ENCODE results near the gene MPLKIP. TPM values are rescaled to one million over a fixed set of nuclear protein-coding genes. Genes with fewer than 3 reads are reported as not detected.

MPLKIP gene
- total RNA-seq, 4 donors from 2014 or later, result 18.7 to 45.8 (median 32.0) TPM

DNA sequence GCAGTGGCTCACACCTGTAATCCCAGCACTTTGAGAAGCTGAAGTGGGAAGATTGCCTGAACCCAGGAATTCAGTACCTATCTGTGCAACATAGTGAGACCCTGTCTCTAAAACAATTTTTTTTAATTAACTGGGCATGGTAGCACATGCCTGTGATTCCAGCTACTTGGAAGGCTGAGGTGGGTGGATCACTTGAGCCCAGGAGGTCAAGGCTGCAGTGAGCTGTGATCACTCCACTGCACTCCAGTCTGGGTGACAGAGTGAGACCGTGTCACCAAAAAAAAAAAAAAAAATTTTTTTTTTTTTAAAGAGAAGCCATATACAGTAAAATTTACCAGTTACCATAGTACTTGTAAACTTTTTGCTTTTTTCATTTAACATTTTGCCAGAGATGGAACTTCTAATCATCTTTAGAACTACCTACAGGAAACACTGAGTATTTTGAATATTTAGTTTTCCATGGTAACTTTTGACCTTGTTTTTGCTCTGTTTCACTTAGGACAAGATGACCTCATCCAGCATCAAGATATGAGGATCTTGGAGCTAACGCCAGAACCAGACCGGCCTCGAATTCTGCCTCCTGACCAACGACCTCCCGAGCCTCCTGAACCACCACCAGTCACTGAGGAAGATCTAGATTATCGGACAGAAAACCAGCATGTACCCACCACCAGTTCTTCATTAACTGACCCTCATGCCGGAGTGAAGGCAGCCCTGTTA is 40.6 kb downstream of the MPLKIP start:
- Histone ChIP-seq H3K27me3 (no peaks in the 10 kb centered on the region), H3K9me3 (no peaks in the 10 kb centered on the region)
- 91% methylated on average over 8 of the region's 8 CpGs for WGBS

DNA sequence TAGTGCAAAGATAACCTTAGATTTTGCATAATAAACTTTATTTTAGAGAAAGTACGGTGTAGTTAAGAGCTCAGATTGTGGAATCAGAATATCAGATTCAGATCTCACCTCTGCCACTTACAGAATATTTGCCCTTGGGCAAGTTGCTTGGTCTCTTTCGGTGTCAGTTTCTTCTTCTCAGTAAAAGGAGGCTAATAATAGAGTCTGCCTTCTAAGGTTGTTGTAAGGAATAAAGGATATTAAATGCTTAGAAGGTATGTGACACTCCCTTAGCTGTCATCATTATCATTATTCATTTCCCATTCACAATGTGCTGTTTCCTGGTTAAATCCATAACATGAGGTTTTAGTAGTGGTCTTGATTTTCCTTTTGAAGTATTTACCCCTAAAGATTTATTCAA is 42.2 kb downstream of the MPLKIP start:
- no peaks in the 10 kb centered on the region for H3K9me3 ChIP-seq
- 78% methylated on average over 2 of the region's 2 CpGs for WGBS
- peaks cover 0 to 39% (median 33%) of the 10 kb centered on the region in 4 donors for H3K4me1 ChIP-seq
- intact Hi-C loops (cut with DNase I), result no loop called here
- peaks cover 33 to 75% (median 46%) of the 10 kb centered on the region in 4 donors for H3K36me3 ChIP-seq
- no peak for DNase-seq (ENCODE audit: extremely low spot score)
- no peak for TF ChIP-seq POLR2A (IDR thresholded peaks at IDR 0.05; ENCODE audit: low read depth)
- no peak for TF ChIP-seq EP300 (IDR thresholded peaks at IDR 0.05)
- no peak for TF ChIP-seq POLR2AphosphoS5 (IDR thresholded peaks at IDR 0.05)
- TF ChIP-seq, protein P1, sequence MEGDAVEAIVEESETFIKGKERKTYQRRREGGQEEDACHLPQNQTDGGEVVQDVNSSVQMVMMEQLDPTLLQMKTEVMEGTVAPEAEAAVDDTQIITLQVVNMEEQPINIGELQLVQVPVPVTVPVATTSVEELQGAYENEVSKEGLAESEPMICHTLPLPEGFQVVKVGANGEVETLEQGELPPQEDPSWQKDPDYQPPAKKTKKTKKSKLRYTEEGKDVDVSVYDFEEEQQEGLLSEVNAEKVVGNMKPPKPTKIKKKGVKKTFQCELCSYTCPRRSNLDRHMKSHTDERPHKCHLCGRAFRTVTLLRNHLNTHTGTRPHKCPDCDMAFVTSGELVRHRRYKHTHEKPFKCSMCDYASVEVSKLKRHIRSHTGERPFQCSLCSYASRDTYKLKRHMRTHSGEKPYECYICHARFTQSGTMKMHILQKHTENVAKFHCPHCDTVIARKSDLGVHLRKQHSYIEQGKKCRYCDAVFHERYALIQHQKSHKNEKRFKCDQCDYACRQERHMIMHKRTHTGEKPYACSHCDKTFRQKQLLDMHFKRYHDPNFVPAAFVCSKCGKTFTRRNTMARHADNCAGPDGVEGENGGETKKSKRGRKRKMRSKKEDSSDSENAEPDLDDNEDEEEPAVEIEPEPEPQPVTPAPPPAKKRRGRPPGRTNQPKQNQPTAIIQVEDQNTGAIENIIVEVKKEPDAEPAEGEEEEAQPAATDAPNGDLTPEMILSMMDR (IDR thresholded peaks at IDR 0.05), result no peak
- H3K27me3 ChIP-seq, result no peaks in the 10 kb centered on the region
- H3K4me3 ChIP-seq, result no peak overlapping the region
- peak overlapping the region in 2 of 4 donors; percentile 29 to 55 for H3K27ac ChIP-seq (replicated peaks in 1 of 4)

More for the DNA sequence above, 40.6 kb downstream of the MPLKIP start:
- Histone ChIP-seq H3K4me3 (no peak overlapping the region), H3K27ac (replicated peaks in 1 of 4) (peak overlapping the region in 2 of 4 donors; percentile 21 to 55), H3K36me3 (peaks cover 20 to 59% (median 34%) of the 10 kb centered on the region in 4 donors), H3K4me1 (peaks cover 6 to 53% (median 48%) of the 10 kb centered on the region in 4 donors)
- no peak for TF ChIP-seq POLR2AphosphoS5 (IDR thresholded peaks at IDR 0.05)
- no peak for TF ChIP-seq POLR2A (IDR thresholded peaks at IDR 0.05; ENCODE audit: low read depth)
- TF ChIP-seq EP300 (IDR thresholded peaks at IDR 0.05), result no peak
- TF ChIP-seq, protein P1 (IDR thresholded peaks at IDR 0.05), result no peak
- intact Hi-C loops (cut with DNase I), result no loop called here
- no peak for DNase-seq (ENCODE audit: extremely low spot score)

DNA sequence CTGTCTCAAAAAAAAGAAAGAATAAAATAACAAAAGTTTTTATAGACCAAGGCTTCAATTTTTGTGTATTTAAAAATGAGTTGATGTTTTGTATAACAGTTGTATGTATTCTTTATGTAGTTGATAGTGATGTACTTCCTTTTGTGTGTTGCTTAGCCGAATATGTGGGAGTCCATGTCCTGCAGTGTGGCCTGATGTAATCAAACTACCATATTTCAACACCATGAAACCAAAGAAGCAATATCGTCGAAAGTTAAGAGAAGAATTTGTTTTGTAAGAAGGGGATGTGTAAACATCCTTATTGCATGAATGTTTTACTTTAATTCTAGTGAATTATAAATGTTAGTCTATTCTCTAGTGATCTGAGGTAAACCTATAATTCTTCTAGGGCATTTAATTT is 56.6 kb downstream of the MPLKIP start:
- TF ChIP-seq EP300 (IDR thresholded peaks at IDR 0.05), result no peak
- TF ChIP-seq, protein P1 (IDR thresholded peaks at IDR 0.05), result no peak
- TF ChIP-seq POLR2AphosphoS5 (IDR thresholded peaks at IDR 0.05), result no peak
- intact Hi-C loops (cut with DNase I), result no loop called here
- Histone ChIP-seq H3K27ac (replicated peaks in 1 of 4) (no peak overlapping the region), H3K27me3 (no peaks in the 10 kb centered on the region), H3K4me1 (no peaks in the 10 kb centered on the region), H3K36me3 (peaks cover 16 to 30% (median 23%) of the 10 kb centered on the region in 4 donors), H3K9me3 (no peaks in the 10 kb centered on the region), H3K4me3 (no peak overlapping the region)
- DNase-seq (ENCODE audit: extremely low spot score), result no peak
- WGBS, result 78% methylated on average over 3 of the region's 3 CpGs

Small RNAs within 50 kb of the gene (small RNA-seq; reads per million reads assigned to genes)
- gene AC006023.1 (0 reads per million in 3 donors), gene AC006023.2 (0 reads per million in 3 donors)

Other genes with a start within 250 kb of the MPLKIP start
- 10 to 100 TPM; 50.9 to 73.5 (median 63.5) TPM for gene CDK13, start 184.4 kb downstream of the MPLKIP start, total RNA-seq
- 10 to 100 TPM in 3 of 4 donors, 1 to 10 TPM in 1; 7.8 to 15.0 (median 12.8) TPM for gene SUGCT, start 383 bp upstream of the MPLKIP start, total RNA-seq